Thyroid gland (tissue), 4 donors: ENCODE measurements around the gene LIMCH1. TPM values are rescaled to one million over a fixed set of nuclear protein-coding genes. Genes with fewer than 3 reads are reported as not detected.

Experiments used
- DNase-seq, 2 donors: peaks; one replicate each; pipeline ENCODE4 v3.0.0-alpha.2; 2019
- H3K27ac ChIP-seq, 3 donors: fragments of 200-600 bp; sonication (generic); 1 replicate in 2 of 3; 2 replicates in 1 of 3; pipeline ENCODE4 v1.5.1; 2016 to 2019; ENCODE audit warnings: mild to moderate bottlenecking in 1 of 3, moderate library complexity in 1 of 3
- H3K27me3 ChIP-seq: fragments of 200-600 bp; sonication (generic); one replicate; pipeline ENCODE4 v1.5.1; 2019
- H3K36me3 ChIP-seq, 2 donors: fragments of 200-600 bp; sonication (generic); one replicate each; pipeline ENCODE4 v1.5.1; 2016 to 2019
- H3K4me1 ChIP-seq, 2 donors: fragments of 200-600 bp; sonication (generic); one replicate each; pipeline ENCODE4 v1.5.1; 2017 to 2019
- H3K4me3 ChIP-seq, 3 donors: fragments of 200-600 bp; sonication (generic); replicated peaks in 1 of 3; 1 replicate in 2 of 3; 2 replicates in 1 of 3; pipeline ENCODE4 v1.5.1; 2016; ENCODE audit warnings: mild to moderate bottlenecking in 1 of 3
- H3K9me3 ChIP-seq: fragments of 200-600 bp; sonication (generic); one replicate; pipeline ENCODE4 v1.5.1; 2017
- CTCF ChIP-seq, 6 experiments: fragments of 200-600 bp in 3 of 6; fragments of 450-650 bp in 3 of 6; sonication (generic) in 3 of 6; IDR thresholded peaks; one replicate each; pipeline ENCODE4 v1.5.1; 2016 to 2019; ENCODE audit warnings: antibody characterized with exemption in 6 of 6, mild to moderate bottlenecking in 2 of 6, inconsistent platforms in 1 of 6, moderate library complexity in 1 of 6
- POLR2A ChIP-seq, 2 donors: fragments of 450-650 bp; IDR thresholded peaks; one replicate each; pipeline ENCODE4 v1.6.1; 2017; ENCODE audit warnings: antibody characterized with exemption in 2 of 2, mild to moderate bottlenecking in 2 of 2, moderate library complexity in 1 of 2
- WGBS, 2 donors: methylation state at CpG; one replicate each; pipeline ENCODE4 v1.1.5; 2017; 5-methylcytosine and 5-hydroxymethylcytosine counted together
- intact Hi-C: fragments of 100-400 bp; cut with DNase I; formaldehyde crosslinking; loops from one replicate; pipeline ENCODE4 v1.15.1; 2023
- total RNA-seq, 4 donors: library from RNA; depleted of rRNA; stranded (reverse); fragments of >200 nt; gene quantifications; one replicate each; pipeline ENCODE4 v1.2.3, GENCODE V29; 2016

LIMCH1 gene
- total RNA-seq, 4 donors from 2014 or later, result 136 to 267 (median 156) TPM

- no peaks in the 10 kb centered on the region for H3K27me3 ChIP-seq
Observed at GRCh38 chr4:41598580-41598979, 60.6 kb downstream of the LIMCH1 start.

GRCh38 chr4:41599192-41599786 lies 61.3 kb downstream of the LIMCH1 start:
- Histone ChIP-seq H3K9me3 (no peaks in the 10 kb centered on the region), H3K36me3 (no peaks in the 10 kb centered on the region), H3K4me3 (no peak overlapping the region), H3K27me3 (no peaks in the 10 kb centered on the region), H3K27ac (no peak overlapping the region), H3K4me1 (peaks cover 20 to 34% of the 10 kb centered on the region in 2 donors)
- TF ChIP-seq POLR2A (IDR thresholded peaks at IDR 0.05) (no peak), CTCF (IDR thresholded peaks at IDR 0.05) (no peak)
- DNase-seq, result no peak
- intact Hi-C loops, result no loop called here

More at GRCh38 chr4:41598580-41598979, 60.6 kb downstream of the LIMCH1 start:
- Histone ChIP-seq H3K27ac (no peak overlapping the region), H3K4me3 (no peak overlapping the region), H3K4me1 (peaks cover 23 to 40% of the 10 kb centered on the region in 2 donors), H3K9me3 (no peaks in the 10 kb centered on the region), H3K36me3 (no peaks in the 10 kb centered on the region)
- intact Hi-C loops, result no loop called here
- TF ChIP-seq CTCF (IDR thresholded peaks at IDR 0.05), result no peak
- DNase-seq, result no peak
- 82 to 91% methylated on average over 2 of the region's 2 CpGs for WGBS, 2 donors

GRCh38 chr4:41600243-41600912 lies 62.4 kb downstream of the LIMCH1 start:
- Histone ChIP-seq H3K27ac (no peak overlapping the region), H3K36me3 (no peaks in the 10 kb centered on the region), H3K9me3 (no peaks in the 10 kb centered on the region), H3K27me3 (no peaks in the 10 kb centered on the region), H3K4me3 (no peak overlapping the region), H3K4me1 (peaks cover 13 to 23% of the 10 kb centered on the region in 2 donors)
- TF ChIP-seq CTCF (IDR thresholded peaks at IDR 0.05), result no peak
- no peak for TF ChIP-seq POLR2A (IDR thresholded peaks at IDR 0.05)
- intact Hi-C loops, result no loop called here
- no peak for DNase-seq
- WGBS, 2 donors, result 87 to 88% methylated on average over 6 of the region's 6 CpGs

- 74 to 82% methylated on average over 1 of the region's 1 CpG for WGBS, 2 donors
- no peak overlapping the region for H3K4me3 ChIP-seq
- H3K9me3 ChIP-seq, result no peaks in the 10 kb centered on the region
- DNase-seq, result no peak
- no peaks in the 10 kb centered on the region for H3K36me3 ChIP-seq
- no peak overlapping the region for H3K27ac ChIP-seq
- peaks cover 13 to 22% of the 10 kb centered on the region in 2 donors for H3K4me1 ChIP-seq
- intact Hi-C loops, result no loop called here
- no peaks in the 10 kb centered on the region for H3K27me3 ChIP-seq
- TF ChIP-seq CTCF (IDR thresholded peaks at IDR 0.05), result no peak
- TF ChIP-seq POLR2A (IDR thresholded peaks at IDR 0.05), result no peak
Observed at GRCh38 chr4:41601025-41601424, 63.1 kb downstream of the LIMCH1 start.

GRCh38 chr4:41602113-41602512 lies 64.2 kb downstream of the LIMCH1 start:
- Histone ChIP-seq H3K36me3 (no peaks in the 10 kb centered on the region), H3K9me3 (no peaks in the 10 kb centered on the region), H3K27me3 (no peaks in the 10 kb centered on the region), H3K4me3 (no peak overlapping the region), H3K4me1 (peaks cover 13 to 22% of the 10 kb centered on the region in 2 donors), H3K27ac (no peak overlapping the region)
- WGBS, 2 donors, result 93 to 96% methylated on average over 3 of the region's 3 CpGs
- TF ChIP-seq CTCF (IDR thresholded peaks at IDR 0.05) (no peak), POLR2A (IDR thresholded peaks at IDR 0.05) (no peak)
- no peak for DNase-seq
- intact Hi-C loops, result no loop called here
